ENCODE results near the gene UNC45B. TPM values are rescaled to one million over a fixed set of nuclear protein-coding genes. Genes with fewer than 3 reads are reported as not detected.
"Not testable (repeated sequence)": the region's sequence is repeated elsewhere in the genome, so short reads cannot be mapped to it uniquely, and the experiment has no call there.

The UNC45B gene
- total RNA-seq, 1 donor from 2014 or later, result 205 TPM

- Histone ChIP-seq H3K4me3 (no peak overlapping the region), H3K27ac (replicated peaks) (no peak overlapping the region), H3K4me1 (no peaks in the 10 kb centered on the region), H3K27me3 (ENCODE audit: low read depth) (no peaks in the 10 kb centered on the region), H3K36me3 (peaks cover 7% of the 10 kb centered on the region), H3K9me3 (replicated peaks) (peaks cover 6% of the 10 kb centered on the region)
- DNase-seq, result no peak
- intact Hi-C loops (cut with micrococcal nuclease), result no loop called here
- no peak for TF ChIP-seq CTCF (IDR thresholded peaks at IDR 0.05; ENCODE audit: borderline replicate concordance)
These were observed 45.1 kb downstream of the UNC45B start for GRCh38 chr17:35192708-35193107.

- H3K27me3 ChIP-seq (ENCODE audit: low read depth); H3K4me3 ChIP-seq; H3K4me1 ChIP-seq; intact Hi-C loops (cut with micrococcal nuclease); H3K9me3 ChIP-seq (replicated peaks); DNase-seq; H3K36me3 ChIP-seq; H3K27ac ChIP-seq (replicated peaks): not testable (repeated sequence)
These were observed 46.4 kb downstream of the UNC45B start, which contains the start of gene SLC35G3 for GRCh38 chr17:35194001-35194400. Gene SLC35G3, minus strand, starts transcription at chr17:35194393. Its CDS starts 86 bp downstream, at chr17:35194307.

GRCh38 chr17:35195062-35195461, 47.4 kb downstream of the UNC45B start:
- H3K4me3 ChIP-seq; H3K36me3 ChIP-seq; H3K4me1 ChIP-seq; DNase-seq; H3K27ac ChIP-seq (replicated peaks); H3K27me3 ChIP-seq (ENCODE audit: low read depth); intact Hi-C loops (cut with micrococcal nuclease): not testable (repeated sequence)
- peaks cover 15% of the 10 kb centered on the region for H3K9me3 ChIP-seq (replicated peaks)

- intact Hi-C loops (cut with micrococcal nuclease); H3K27me3 ChIP-seq (ENCODE audit: low read depth): not testable (repeated sequence)
These were observed 55.0 kb downstream of the UNC45B start for GRCh38 chr17:35202582-35202981.

GRCh38 chr17:35210741-35211140, 63.1 kb downstream of the UNC45B start:
- H3K27me3 ChIP-seq (ENCODE audit: low read depth), result no peaks in the 10 kb centered on the region
- H3K4me3 ChIP-seq, result no peak overlapping the region
- no peaks in the 10 kb centered on the region for H3K36me3 ChIP-seq
- TF ChIP-seq CTCF (IDR thresholded peaks at IDR 0.05; ENCODE audit: borderline replicate concordance), result no peak
- DNase-seq, result no peak
- intact Hi-C loops (cut with micrococcal nuclease), result no loop called here
- H3K4me1 ChIP-seq, result peaks cover 25% of the 10 kb centered on the region
- no peak overlapping the region for H3K27ac ChIP-seq (replicated peaks)
- no peaks in the 10 kb centered on the region for H3K9me3 ChIP-seq (replicated peaks)

More at GRCh38 chr17:35202582-35202981, 55.0 kb downstream of the UNC45B start:
- not testable (repeated sequence) for H3K4me1 ChIP-seq; H3K36me3 ChIP-seq; H3K27ac ChIP-seq (replicated peaks); DNase-seq; H3K4me3 ChIP-seq; H3K9me3 ChIP-seq (replicated peaks)

GRCh38 chr17:35212668-35213067, 65.1 kb downstream of the UNC45B start:
- H3K36me3 ChIP-seq, result no peaks in the 10 kb centered on the region
- H3K27me3 ChIP-seq (ENCODE audit: low read depth), result no peaks in the 10 kb centered on the region
- H3K4me3 ChIP-seq, result no peak overlapping the region
- H3K9me3 ChIP-seq (replicated peaks), result no peaks in the 10 kb centered on the region
- H3K27ac ChIP-seq (replicated peaks), result peak overlapping the region; percentile 71
- TF ChIP-seq CTCF (IDR thresholded peaks at IDR 0.05; ENCODE audit: borderline replicate concordance), result no peak
- intact Hi-C loops (cut with micrococcal nuclease), result no loop called here
- DNase-seq, result no peak
- peaks cover 25% of the 10 kb centered on the region for H3K4me1 ChIP-seq

GRCh38 chr17:35213412-35213940, 65.9 kb downstream of the UNC45B start:
- Histone ChIP-seq H3K4me3 (no peak overlapping the region), H3K27me3 (ENCODE audit: low read depth) (no peaks in the 10 kb centered on the region), H3K4me1 (peaks cover 25% of the 10 kb centered on the region), H3K9me3 (replicated peaks) (no peaks in the 10 kb centered on the region), H3K36me3 (no peaks in the 10 kb centered on the region), H3K27ac (replicated peaks) (peak overlapping the region; percentile 71)
- intact Hi-C loops (cut with micrococcal nuclease), result no loop called here
- DNase-seq, result no peak
- TF ChIP-seq CTCF (IDR thresholded peaks at IDR 0.05; ENCODE audit: borderline replicate concordance), result no peak
